ENCODE results near the gene ZNF417. TPM values are rescaled to one million over a fixed set of nuclear protein-coding genes. Genes with fewer than 3 reads are reported as not detected.

The ZNF417 gene
- total RNA-seq, 2 experiments from 2014 or later: 26.2 to 31.6 TPM

DNA sequence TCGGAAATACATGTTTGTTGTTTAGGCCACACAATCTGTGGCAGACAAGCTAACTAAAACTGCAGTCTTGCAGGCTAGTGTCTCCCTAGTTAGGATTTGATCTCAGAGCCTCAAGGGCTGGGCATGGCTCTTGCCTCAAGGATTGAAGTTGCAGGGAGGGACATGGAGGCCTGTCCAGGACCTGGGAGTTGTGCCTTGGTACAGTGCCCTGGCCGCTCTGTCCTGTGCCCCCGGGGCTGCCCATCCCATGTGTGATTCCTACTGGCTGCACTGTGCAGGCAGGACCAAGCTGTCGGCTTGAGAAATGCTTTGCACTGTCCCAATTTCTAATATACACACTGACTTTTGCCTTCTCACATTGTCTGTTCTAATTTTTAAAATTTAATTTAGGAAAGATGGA, 38.6 kb upstream of the ZNF417 start:
- intact Hi-C loops (cut with DNase I, micrococcal nuclease): no loop called here
- no peak overlapping the region for H3K27ac Mint-ChIP-seq
- no peaks in the 10 kb centered on the region for H3K4me1 Mint-ChIP-seq (ENCODE audit: low read depth)
- H3K4me3 Mint-ChIP-seq: no peak overlapping the region
- no peaks in the 10 kb centered on the region for H3K36me3 ChIP-seq (ENCODE audit: insufficient read depth, low read length)
- H3K27ac ChIP-seq (ENCODE audit: low read depth in 1 of 2, low read length in 2 of 2): no peak overlapping the region
- CTCF ChIA-PET: no interaction called here
- H3K27me3 Mint-ChIP-seq: no peaks in the 10 kb centered on the region
- H3K9me3 ChIP-seq (ENCODE audit: control insufficient read depth in 1 of 2, insufficient read depth in 1 of 2, low read length in 2 of 2): peaks cover 39 to 78% of the 10 kb centered on the region in 2 experiments
- no peak overlapping the region for H3K4me3 ChIP-seq (ENCODE audit: low read length)
- no peak for DNase-seq
- TF ChIP-seq, protein P1, sequence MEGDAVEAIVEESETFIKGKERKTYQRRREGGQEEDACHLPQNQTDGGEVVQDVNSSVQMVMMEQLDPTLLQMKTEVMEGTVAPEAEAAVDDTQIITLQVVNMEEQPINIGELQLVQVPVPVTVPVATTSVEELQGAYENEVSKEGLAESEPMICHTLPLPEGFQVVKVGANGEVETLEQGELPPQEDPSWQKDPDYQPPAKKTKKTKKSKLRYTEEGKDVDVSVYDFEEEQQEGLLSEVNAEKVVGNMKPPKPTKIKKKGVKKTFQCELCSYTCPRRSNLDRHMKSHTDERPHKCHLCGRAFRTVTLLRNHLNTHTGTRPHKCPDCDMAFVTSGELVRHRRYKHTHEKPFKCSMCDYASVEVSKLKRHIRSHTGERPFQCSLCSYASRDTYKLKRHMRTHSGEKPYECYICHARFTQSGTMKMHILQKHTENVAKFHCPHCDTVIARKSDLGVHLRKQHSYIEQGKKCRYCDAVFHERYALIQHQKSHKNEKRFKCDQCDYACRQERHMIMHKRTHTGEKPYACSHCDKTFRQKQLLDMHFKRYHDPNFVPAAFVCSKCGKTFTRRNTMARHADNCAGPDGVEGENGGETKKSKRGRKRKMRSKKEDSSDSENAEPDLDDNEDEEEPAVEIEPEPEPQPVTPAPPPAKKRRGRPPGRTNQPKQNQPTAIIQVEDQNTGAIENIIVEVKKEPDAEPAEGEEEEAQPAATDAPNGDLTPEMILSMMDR (IDR thresholded peaks at IDR 0.05): no peak
- peaks cover 0 to 2% of the 10 kb centered on the region in 2 experiments for H3K27me3 ChIP-seq (ENCODE audit: control insufficient read depth in 1 of 2, insufficient read depth in 2 of 2, low read length in 2 of 2)
- no peaks in the 10 kb centered on the region for H3K4me1 ChIP-seq (ENCODE audit: insufficient read depth, low read length)
- H3K36me3 Mint-ChIP-seq (ENCODE audit: low read depth): peaks cover 38% of the 10 kb centered on the region
- ATAC-seq (ENCODE audit: poor library complexity): no peak
- POLR2A ChIA-PET: no interaction called here
- peaks cover 10% of the 10 kb centered on the region for H3K9me3 Mint-ChIP-seq

GRCh38 chr19:57949702-57950101, 33.3 kb upstream of the ZNF417 start:
- peaks cover 34 to 67% of the 10 kb centered on the region in 2 experiments for H3K9me3 ChIP-seq (ENCODE audit: control insufficient read depth in 1 of 2, insufficient read depth in 1 of 2, low read length in 2 of 2)
- intact Hi-C loops (cut with DNase I, micrococcal nuclease): loop anchor here (5.0 kb wide), 2 partner anchors 188 to 267 kb away; partner anchors contain the start of gene ZNF551 (in 1 of the 2)
- H3K27ac Mint-ChIP-seq: no peak overlapping the region
- H3K36me3 Mint-ChIP-seq (ENCODE audit: low read depth): peaks cover 50% of the 10 kb centered on the region
- peaks cover 18% of the 10 kb centered on the region for H3K9me3 Mint-ChIP-seq
- no peak overlapping the region for H3K4me3 ChIP-seq (ENCODE audit: low read length)
- no peak for ATAC-seq (ENCODE audit: poor library complexity)
- H3K27ac ChIP-seq (ENCODE audit: low read depth in 1 of 2, low read length in 2 of 2): no peak overlapping the region
- no peak for DNase-seq
- no peaks in the 10 kb centered on the region for H3K27me3 ChIP-seq (ENCODE audit: control insufficient read depth in 1 of 2, insufficient read depth in 2 of 2, low read length in 2 of 2)
- TF ChIP-seq, protein P1 (IDR thresholded peaks at IDR 0.05): no peak
- H3K4me1 ChIP-seq (ENCODE audit: insufficient read depth, low read length): peaks cover 17% of the 10 kb centered on the region
- H3K4me3 Mint-ChIP-seq: no peak overlapping the region
- ChIA-PET CTCF (no interaction called here), POLR2A (no interaction called here)
- no peaks in the 10 kb centered on the region for H3K27me3 Mint-ChIP-seq
- H3K4me1 Mint-ChIP-seq (ENCODE audit: low read depth): peaks cover 21% of the 10 kb centered on the region
- peaks cover 4% of the 10 kb centered on the region for H3K36me3 ChIP-seq (ENCODE audit: insufficient read depth, low read length)

GRCh38 chr19:57949296-57949695, 32.9 kb upstream of the ZNF417 start:
- H3K4me1 ChIP-seq (ENCODE audit: insufficient read depth, low read length): peaks cover 17% of the 10 kb centered on the region
- TF ChIP-seq, protein P1 (IDR thresholded peaks at IDR 0.05): no peak
- H3K9me3 Mint-ChIP-seq: peaks cover 18% of the 10 kb centered on the region
- peaks cover 50% of the 10 kb centered on the region for H3K36me3 Mint-ChIP-seq (ENCODE audit: low read depth)
- H3K27ac ChIP-seq (ENCODE audit: low read depth in 1 of 2, low read length in 2 of 2): no peak overlapping the region
- H3K27ac Mint-ChIP-seq: no peak overlapping the region
- ChIA-PET CTCF (no interaction called here), POLR2A (no interaction called here)
- intact Hi-C loops (cut with DNase I, micrococcal nuclease): loop anchor here (5.0 kb wide), 2 partner anchors 188 to 267 kb away; partner anchors contain the start of gene ZNF551 (in 1 of the 2)
- DNase-seq (no peak), ATAC-seq (ENCODE audit: poor library complexity) (no peak)
- no peak overlapping the region for H3K4me3 Mint-ChIP-seq
- H3K27me3 ChIP-seq (ENCODE audit: control insufficient read depth in 1 of 2, insufficient read depth in 2 of 2, low read length in 2 of 2): no peaks in the 10 kb centered on the region
- peaks cover 21% of the 10 kb centered on the region for H3K4me1 Mint-ChIP-seq (ENCODE audit: low read depth)
- no peak overlapping the region for H3K4me3 ChIP-seq (ENCODE audit: low read length)
- H3K27me3 Mint-ChIP-seq: no peaks in the 10 kb centered on the region
- peaks cover 37 to 69% of the 10 kb centered on the region in 2 experiments for H3K9me3 ChIP-seq (ENCODE audit: control insufficient read depth in 1 of 2, insufficient read depth in 1 of 2, low read length in 2 of 2)
- peaks cover 6% of the 10 kb centered on the region for H3K36me3 ChIP-seq (ENCODE audit: insufficient read depth, low read length)
